ENCODE measurements around the gene HLA-DMB.

The HLA-DMB gene

DNA sequence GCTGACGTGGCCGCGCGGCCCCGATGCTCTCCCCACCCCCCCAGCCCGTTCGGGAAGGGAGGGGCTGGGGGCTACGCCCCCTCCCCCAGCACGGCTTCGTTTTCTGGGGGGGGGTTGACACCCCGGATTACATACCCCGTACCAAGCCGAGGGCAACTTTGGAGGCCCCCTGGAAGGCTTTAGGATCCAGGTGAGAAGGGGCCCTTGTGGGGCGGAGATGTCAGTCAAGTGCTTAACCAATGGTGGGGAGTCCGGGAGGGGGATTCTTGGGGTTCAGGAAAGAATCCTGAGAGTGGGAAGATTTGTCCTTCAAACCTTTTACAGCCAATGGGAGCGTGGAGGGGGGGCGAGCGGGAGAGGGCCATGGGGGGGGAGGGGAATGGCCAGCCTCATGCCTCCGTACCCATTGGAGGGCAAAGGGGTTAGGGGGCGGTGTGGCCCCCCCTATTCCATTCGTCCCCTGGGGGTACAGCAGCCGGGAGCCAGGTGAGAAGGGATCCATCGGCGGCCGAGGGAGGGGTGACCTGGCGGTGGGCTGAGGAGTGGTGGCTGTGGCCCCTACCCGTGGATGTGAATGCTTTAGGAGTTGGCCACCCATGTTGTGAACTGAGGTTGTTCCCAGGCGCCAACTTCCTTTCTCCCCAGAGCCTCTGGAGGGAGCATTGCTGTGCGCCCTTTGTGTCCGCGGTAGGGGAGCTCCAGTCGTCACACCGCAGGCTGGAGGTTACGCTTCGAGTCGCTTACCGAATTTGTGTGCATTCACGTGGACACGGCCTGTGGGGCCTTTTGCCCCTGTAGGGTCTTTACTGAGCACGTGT lies 28.2 kb upstream of the HLA-DMB start:
- DNase-seq (ENCODE audit: low read depth in 1 of 2, low spot score in 1 of 2) = peak; percentile 72 to 91
- no peaks in the 10 kb centered on the region for H3K27me3 ChIP-seq (ENCODE audit: insufficient read depth, poor library complexity, severe bottlenecking)
- peak overlapping the region; percentile 99 for H3K27ac ChIP-seq (replicated peaks)
- peak overlapping the region; percentile 68 for H3K4me3 ChIP-seq (replicated peaks; ENCODE audit: insufficient read depth, low read length)
- TF ChIP-seq SPI1 (IDR thresholded peaks at IDR 0.05; ENCODE audit: borderline replicate concordance, low read depth) = peak; percentile 42; the same call in 1 of the 2 replicates
- TF ChIP-seq, protein P1, sequence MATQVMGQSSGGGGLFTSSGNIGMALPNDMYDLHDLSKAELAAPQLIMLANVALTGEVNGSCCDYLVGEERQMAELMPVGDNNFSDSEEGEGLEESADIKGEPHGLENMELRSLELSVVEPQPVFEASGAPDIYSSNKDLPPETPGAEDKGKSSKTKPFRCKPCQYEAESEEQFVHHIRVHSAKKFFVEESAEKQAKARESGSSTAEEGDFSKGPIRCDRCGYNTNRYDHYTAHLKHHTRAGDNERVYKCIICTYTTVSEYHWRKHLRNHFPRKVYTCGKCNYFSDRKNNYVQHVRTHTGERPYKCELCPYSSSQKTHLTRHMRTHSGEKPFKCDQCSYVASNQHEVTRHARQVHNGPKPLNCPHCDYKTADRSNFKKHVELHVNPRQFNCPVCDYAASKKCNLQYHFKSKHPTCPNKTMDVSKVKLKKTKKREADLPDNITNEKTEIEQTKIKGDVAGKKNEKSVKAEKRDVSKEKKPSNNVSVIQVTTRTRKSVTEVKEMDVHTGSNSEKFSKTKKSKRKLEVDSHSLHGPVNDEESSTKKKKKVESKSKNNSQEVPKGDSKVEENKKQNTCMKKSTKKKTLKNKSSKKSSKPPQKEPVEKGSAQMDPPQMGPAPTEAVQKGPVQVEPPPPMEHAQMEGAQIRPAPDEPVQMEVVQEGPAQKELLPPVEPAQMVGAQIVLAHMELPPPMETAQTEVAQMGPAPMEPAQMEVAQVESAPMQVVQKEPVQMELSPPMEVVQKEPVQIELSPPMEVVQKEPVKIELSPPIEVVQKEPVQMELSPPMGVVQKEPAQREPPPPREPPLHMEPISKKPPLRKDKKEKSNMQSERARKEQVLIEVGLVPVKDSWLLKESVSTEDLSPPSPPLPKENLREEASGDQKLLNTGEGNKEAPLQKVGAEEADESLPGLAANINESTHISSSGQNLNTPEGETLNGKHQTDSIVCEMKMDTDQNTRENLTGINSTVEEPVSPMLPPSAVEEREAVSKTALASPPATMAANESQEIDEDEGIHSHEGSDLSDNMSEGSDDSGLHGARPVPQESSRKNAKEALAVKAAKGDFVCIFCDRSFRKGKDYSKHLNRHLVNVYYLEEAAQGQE (IDR thresholded peaks at IDR 0.05; ENCODE audit: insufficient replicate concordance, low read depth) = peak; percentile 51
- peak; percentile 74; the same call in 1 of the 2 replicates for TF ChIP-seq POLR2AphosphoS5 (IDR thresholded peaks at IDR 0.05; ENCODE audit: low read depth)
- TF ChIP-seq, protein P2, sequence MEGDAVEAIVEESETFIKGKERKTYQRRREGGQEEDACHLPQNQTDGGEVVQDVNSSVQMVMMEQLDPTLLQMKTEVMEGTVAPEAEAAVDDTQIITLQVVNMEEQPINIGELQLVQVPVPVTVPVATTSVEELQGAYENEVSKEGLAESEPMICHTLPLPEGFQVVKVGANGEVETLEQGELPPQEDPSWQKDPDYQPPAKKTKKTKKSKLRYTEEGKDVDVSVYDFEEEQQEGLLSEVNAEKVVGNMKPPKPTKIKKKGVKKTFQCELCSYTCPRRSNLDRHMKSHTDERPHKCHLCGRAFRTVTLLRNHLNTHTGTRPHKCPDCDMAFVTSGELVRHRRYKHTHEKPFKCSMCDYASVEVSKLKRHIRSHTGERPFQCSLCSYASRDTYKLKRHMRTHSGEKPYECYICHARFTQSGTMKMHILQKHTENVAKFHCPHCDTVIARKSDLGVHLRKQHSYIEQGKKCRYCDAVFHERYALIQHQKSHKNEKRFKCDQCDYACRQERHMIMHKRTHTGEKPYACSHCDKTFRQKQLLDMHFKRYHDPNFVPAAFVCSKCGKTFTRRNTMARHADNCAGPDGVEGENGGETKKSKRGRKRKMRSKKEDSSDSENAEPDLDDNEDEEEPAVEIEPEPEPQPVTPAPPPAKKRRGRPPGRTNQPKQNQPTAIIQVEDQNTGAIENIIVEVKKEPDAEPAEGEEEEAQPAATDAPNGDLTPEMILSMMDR (IDR thresholded peaks at IDR 0.05; ENCODE audit: insufficient read depth, low read length) = no peak
- no peak for TF ChIP-seq GABPA (IDR thresholded peaks at IDR 0.05; ENCODE audit: low read depth)

DNA sequence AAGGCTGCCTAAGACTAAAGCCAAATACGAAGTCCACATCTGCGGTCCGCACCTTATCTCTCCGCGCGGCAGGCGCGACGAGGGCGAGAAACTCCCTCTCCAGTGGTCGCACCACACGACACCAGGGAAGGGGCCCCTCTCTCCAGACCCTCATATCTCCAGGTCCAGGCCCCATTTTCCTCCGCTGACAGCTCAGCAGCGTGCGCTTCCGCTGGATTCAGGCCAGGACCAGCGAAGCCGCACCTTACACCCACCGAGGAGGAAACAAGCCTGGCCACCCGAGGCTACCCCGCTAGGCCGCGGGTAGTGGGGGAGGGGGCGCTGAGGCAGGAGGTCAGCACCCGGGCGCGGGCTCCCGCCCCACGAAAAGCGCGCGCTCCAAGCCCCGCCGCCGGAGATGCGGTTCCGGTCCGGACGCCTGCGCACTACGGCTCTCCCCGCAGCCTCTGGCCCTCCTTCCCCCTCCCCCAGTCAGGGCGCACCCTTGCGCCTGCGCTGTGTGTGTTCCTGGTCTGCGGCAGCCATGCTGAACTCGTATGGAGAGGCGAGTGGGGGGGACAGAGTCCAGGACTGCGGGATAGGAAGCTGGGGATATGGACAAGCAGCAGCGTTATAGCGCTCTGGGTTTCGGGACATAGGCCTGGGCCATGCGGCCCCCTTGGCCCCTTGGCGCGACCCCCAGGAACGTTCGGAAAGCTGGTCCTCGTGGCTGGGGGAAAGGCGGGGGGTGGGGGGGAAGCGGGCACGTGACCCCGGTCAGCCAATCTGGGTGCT lies 27.5 kb upstream of the HLA-DMB start, which contains the start of gene BRD2:
Gene BRD2, plus strand, starts transcription at position 502 of the 774 bp plus-strand sequence. CDS start 4,305 bp downstream, outside the sequence.
- TF ChIP-seq POLR2AphosphoS5 (IDR thresholded peaks at IDR 0.05; ENCODE audit: low read depth) (peak; percentile 72), SPI1 (IDR thresholded peaks at IDR 0.05; ENCODE audit: borderline replicate concordance, low read depth) (no peak), GABPA (IDR thresholded peaks at IDR 0.05; ENCODE audit: low read depth) (no peak)
- TF ChIP-seq, protein P2 (IDR thresholded peaks at IDR 0.05; ENCODE audit: insufficient read depth, low read length) = no peak
- TF ChIP-seq, protein P1 (IDR thresholded peaks at IDR 0.05; ENCODE audit: insufficient replicate concordance, low read depth) = peak; percentile 30
- DNase-seq (ENCODE audit: low read depth in 1 of 2, low spot score in 1 of 2) = peak; percentile 95 to 97
- Histone ChIP-seq H3K27me3 (ENCODE audit: insufficient read depth, poor library complexity, severe bottlenecking) (no peaks in the 10 kb centered on the region), H3K27ac (replicated peaks) (peak within 1 kb of the TSS; percentile 99), H3K4me3 (replicated peaks; ENCODE audit: insufficient read depth, low read length) (peak within 1 kb of the TSS; percentile 68)

DNA sequence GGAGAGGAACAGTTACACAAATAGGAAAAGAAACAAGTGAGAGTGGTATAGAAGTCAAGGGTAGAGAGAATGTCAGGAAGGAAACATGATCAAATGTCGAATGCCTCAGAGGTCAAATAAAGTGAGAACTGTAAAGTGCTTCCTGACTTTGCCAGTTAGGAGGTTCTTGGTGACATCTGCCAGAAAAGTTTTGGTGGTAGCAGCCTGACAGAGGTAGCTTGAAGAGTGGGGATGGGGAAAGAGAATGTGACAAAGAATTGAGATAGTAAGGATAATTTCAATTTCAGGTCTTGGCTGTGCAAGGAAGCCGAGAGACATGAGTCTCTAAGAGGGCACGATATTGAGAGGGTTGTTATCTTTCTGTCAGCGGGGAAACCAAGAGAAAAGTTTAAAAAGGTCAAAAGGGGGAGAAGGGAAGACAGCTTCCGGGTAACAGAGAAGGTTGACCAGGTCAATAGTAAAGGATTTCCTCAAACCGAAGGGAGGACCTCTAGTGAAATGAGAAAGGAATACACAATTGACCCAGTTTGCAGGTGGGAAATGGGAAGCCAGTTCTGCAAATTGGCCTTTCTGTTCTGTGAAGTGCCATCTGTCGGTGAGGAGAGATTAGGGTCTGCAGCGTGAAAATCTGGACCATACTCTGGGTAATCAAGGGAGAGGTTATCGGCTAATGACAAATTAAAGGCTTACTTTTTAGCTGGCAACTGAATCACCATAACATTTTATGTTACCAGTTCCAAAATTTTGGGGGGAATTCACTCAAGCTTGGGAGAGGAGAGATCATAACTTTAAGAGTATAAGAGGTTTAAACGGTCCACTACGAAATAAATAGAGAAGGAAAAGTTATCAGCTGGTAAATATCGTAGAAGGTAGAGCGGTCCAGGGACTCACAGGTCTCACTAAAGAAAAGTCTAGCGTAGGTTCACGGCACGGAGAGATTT lies 26.6 kb upstream of the HLA-DMB start:
- H3K27ac ChIP-seq (replicated peaks) = peak overlapping the region; percentile 99
- TF ChIP-seq, protein P1 (IDR thresholded peaks at IDR 0.05; ENCODE audit: insufficient replicate concordance, low read depth) = no peak
- TF ChIP-seq GABPA (IDR thresholded peaks at IDR 0.05; ENCODE audit: low read depth) (no peak), SPI1 (IDR thresholded peaks at IDR 0.05; ENCODE audit: borderline replicate concordance, low read depth) (peak; percentile 79), POLR2AphosphoS5 (IDR thresholded peaks at IDR 0.05; ENCODE audit: low read depth) (no peak)
- TF ChIP-seq, protein P2 (IDR thresholded peaks at IDR 0.05; ENCODE audit: insufficient read depth, low read length) = peak; percentile 44
- peak in 1 of 2 experiments; percentile 76 for DNase-seq (ENCODE audit: low read depth in 1 of 2, low spot score in 1 of 2)

More for the DNA sequence above, 26.6 kb upstream of the HLA-DMB start:
- Histone ChIP-seq H3K4me3 (replicated peaks; ENCODE audit: insufficient read depth, low read length) (peak overlapping the region; percentile 68), H3K27me3 (ENCODE audit: insufficient read depth, poor library complexity, severe bottlenecking) (no peaks in the 10 kb centered on the region)
